Tibial artery (tissue), 4 donors: ENCODE measurements around the gene NAA15.
"Not testable (repeated sequence)": the region's sequence is repeated elsewhere in the genome, so short reads cannot be mapped to it uniquely, and the experiment has no call there.

Experiments
- DNase-seq, 2 donors: peaks; one replicate each; pipeline ENCODE4 v3.0.0-alpha.2; 2019
- H3K27ac ChIP-seq, 2 donors: fragments of 200-600 bp; sonication (generic) in 1 of 2; 1 replicate in 1 of 2; 2 replicates in 1 of 2; pipeline ENCODE4 v1.5.1; 2018 to 2019; ENCODE audit warnings: mild to moderate bottlenecking in 1 of 2
- H3K27me3 ChIP-seq, 2 donors: fragments of 200-600 bp; sonication (generic) in 1 of 2; one replicate each; pipeline versions ENCODE4 v1.5.1 to v1.6.0; 2016 to 2019
- H3K36me3 ChIP-seq, 3 donors: fragments of 200-600 bp; sonication (generic) in 2 of 3; one replicate each; pipeline ENCODE4 v1.5.1; 2016 to 2019; ENCODE audit warnings: mild to moderate bottlenecking in 2 of 3
- H3K4me1 ChIP-seq, 4 donors: fragments of 200-600 bp; sonication (generic) in 2 of 4; 1 replicate in 3 of 4; 2 replicates in 1 of 4; pipeline ENCODE4 v1.5.1; 2016 to 2019
- H3K4me3 ChIP-seq, 2 donors: fragments of 200-600 bp; sonication (generic) in 1 of 2; 1 replicate in 1 of 2; 2 replicates in 1 of 2; pipeline ENCODE4 v1.5.1; 2018 to 2019; ENCODE audit warnings: mild to moderate bottlenecking in 2 of 2
- H3K9me3 ChIP-seq, 3 donors: fragments of 200-600 bp; sonication (generic) in 1 of 3; one replicate each; pipeline ENCODE4 v1.5.1; 2016 to 2019
- intact Hi-C: fragments of 100-400 bp; cut with DNase I; formaldehyde crosslinking; loops from one replicate; pipeline ENCODE4 v1.15.0; 2023; ENCODE audit warnings: low total_unique reads
- TF ChIP-seq, protein P1 (sequence below), 2 experiments: fragments of 200-600 bp in 1 of 2; fragments of 450-650 bp in 1 of 2; IDR thresholded peaks; one replicate each; pipeline ENCODE4 v1.5.1; 2017 to 2019; ENCODE audit warnings: antibody characterized with exemption in 2 of 2, mild to moderate bottlenecking in 1 of 2, moderate library complexity in 1 of 2

NAA15 gene

DNA sequence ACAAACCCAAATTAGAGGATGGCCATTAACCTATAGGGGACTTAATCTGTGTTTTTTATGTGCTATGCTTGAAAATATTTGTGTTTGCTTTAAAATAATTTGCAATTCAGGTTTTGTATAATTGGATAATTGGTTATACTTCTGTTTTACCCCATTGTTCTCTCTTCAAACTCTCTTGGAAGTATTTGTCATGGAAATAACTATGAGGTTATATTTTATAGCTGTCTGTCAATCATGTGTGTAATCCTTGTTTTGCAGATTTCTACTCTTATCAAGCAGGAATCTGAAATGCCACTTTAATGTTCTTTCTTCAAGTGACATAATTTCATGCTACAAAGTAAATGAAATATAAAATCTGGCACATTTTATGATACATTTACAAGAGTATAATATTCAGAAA, 16.3 kb downstream of the NAA15 start:
- intact Hi-C loops = no loop called here
- no peak for DNase-seq
- Histone ChIP-seq H3K4me3 (no peak overlapping the region), H3K27ac (no peak overlapping the region), H3K27me3 (no peaks in the 10 kb centered on the region), H3K9me3 (no peaks in the 10 kb centered on the region), H3K36me3 (no peaks in the 10 kb centered on the region), H3K4me1 (peaks cover 0 to 41% (median 5%) of the 10 kb centered on the region in 4 donors)
- TF ChIP-seq, protein P1, sequence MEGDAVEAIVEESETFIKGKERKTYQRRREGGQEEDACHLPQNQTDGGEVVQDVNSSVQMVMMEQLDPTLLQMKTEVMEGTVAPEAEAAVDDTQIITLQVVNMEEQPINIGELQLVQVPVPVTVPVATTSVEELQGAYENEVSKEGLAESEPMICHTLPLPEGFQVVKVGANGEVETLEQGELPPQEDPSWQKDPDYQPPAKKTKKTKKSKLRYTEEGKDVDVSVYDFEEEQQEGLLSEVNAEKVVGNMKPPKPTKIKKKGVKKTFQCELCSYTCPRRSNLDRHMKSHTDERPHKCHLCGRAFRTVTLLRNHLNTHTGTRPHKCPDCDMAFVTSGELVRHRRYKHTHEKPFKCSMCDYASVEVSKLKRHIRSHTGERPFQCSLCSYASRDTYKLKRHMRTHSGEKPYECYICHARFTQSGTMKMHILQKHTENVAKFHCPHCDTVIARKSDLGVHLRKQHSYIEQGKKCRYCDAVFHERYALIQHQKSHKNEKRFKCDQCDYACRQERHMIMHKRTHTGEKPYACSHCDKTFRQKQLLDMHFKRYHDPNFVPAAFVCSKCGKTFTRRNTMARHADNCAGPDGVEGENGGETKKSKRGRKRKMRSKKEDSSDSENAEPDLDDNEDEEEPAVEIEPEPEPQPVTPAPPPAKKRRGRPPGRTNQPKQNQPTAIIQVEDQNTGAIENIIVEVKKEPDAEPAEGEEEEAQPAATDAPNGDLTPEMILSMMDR (IDR thresholded peaks at IDR 0.05) = no peak

DNA sequence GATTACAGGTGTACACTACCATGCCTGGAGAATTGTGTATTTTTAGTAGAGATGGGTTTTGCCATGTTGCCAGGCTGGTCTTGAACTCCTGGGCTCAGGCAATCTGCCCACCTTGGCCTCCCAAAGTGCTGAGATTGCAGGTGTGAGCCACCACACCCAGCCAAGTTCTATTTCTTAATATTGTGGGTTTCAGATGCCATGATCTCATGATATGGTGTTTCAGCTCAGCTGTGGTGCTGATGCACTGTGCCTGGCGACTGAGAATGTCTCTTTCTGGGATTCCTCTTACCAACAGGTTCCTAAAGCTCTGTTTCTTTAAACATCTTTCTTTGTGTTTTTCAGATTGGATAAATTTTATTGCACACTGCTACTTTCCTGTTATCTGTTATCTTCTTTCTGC, 18.3 kb downstream of the NAA15 start:
- H3K9me3 ChIP-seq = no peaks in the 10 kb centered on the region
- DNase-seq = no peak
- intact Hi-C loops = no loop called here
- peaks cover 0 to 42% (median 4%) of the 10 kb centered on the region in 4 donors for H3K4me1 ChIP-seq
- no peaks in the 10 kb centered on the region for H3K36me3 ChIP-seq
- H3K4me3 ChIP-seq = no peak overlapping the region
- TF ChIP-seq, protein P1 (IDR thresholded peaks at IDR 0.05) = no peak
- no peaks in the 10 kb centered on the region for H3K27me3 ChIP-seq
- no peak overlapping the region for H3K27ac ChIP-seq

DNA sequence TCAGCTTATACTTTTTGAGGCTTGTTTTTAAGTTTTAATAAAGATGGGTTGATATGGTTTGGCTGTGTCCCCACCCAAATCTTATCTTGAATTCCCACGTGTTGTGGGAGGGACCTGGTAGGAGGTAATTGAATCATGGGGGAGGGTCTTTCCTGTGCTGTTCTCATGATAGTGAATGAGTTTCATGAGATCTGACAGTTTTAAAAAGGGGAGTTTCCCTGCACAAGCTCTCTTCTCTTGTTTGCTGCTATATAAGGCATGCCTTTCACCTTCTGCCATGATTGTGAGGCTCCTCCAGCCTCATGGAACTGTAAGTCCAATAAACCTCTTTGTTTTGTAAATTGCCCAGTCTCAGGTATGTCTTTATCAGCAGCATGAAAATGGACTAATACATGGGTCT, 20.8 kb downstream of the NAA15 start:
- H3K27me3 ChIP-seq, H3K36me3 ChIP-seq, intact Hi-C loops, H3K4me3 ChIP-seq, H3K27ac ChIP-seq, DNase-seq, H3K9me3 ChIP-seq: not testable (repeated sequence)
- H3K4me1 ChIP-seq = peaks cover 0 to 55% (median 4%) of the 10 kb centered on the region in 4 donors

DNA sequence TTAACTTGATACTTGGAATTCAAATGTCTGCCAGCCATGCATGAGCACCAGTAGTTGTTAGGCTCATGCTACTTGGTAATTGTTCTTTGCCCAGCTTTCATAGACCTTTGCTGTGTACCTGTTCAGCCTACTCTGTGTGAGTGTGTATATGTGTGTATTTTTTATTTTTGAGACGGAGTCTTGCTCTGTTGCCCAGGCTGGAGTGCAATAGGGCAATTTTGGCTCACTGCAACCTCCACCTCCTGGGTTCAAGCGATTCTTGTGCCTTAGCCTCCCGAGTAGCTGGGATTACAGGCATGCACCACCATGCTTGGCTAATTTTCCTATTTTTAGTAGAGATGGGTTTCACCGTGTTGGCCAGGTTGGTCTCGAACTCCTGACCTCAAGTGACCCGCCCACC, 21.2 kb downstream of the NAA15 start:
- H3K27me3 ChIP-seq = not testable (repeated sequence)
- H3K4me1 ChIP-seq = peaks cover 0 to 55% (median 4%) of the 10 kb centered on the region in 4 donors

DNA sequence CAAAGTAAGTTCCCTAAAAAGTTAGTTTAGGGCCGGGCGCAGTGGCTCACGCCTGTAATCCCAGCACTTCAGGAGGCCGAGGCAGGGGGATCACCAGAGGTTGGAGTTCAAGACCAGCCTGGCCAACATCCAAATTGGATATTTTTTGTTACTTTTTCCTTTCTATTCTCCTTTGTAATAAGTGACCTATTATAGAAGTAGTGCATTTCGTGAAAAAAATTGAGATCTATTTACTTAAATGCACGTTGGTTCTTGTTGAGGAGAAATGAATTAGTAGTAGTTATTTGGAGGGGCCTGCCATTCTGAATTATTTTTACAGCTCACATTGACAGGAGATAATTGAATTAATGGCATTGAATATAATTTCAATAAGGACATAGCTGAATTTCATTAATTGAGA, 23.3 kb downstream of the NAA15 start:
- no peak overlapping the region for H3K4me3 ChIP-seq
- intact Hi-C loops = no loop called here
- TF ChIP-seq, protein P1 (IDR thresholded peaks at IDR 0.05) = no peak
- no peak for DNase-seq
- no peaks in the 10 kb centered on the region for H3K27me3 ChIP-seq
- no peaks in the 10 kb centered on the region for H3K9me3 ChIP-seq
- H3K4me1 ChIP-seq = peaks cover 0 to 49% (median 4%) of the 10 kb centered on the region in 4 donors
- no peak overlapping the region for H3K27ac ChIP-seq
- H3K36me3 ChIP-seq = peaks cover 5 to 12% (median 8%) of the 10 kb centered on the region in 3 donors

More for the DNA sequence above, 21.2 kb downstream of the NAA15 start:
- H3K27ac ChIP-seq, H3K4me3 ChIP-seq, DNase-seq, H3K36me3 ChIP-seq, intact Hi-C loops, H3K9me3 ChIP-seq: not testable (repeated sequence)

DNA sequence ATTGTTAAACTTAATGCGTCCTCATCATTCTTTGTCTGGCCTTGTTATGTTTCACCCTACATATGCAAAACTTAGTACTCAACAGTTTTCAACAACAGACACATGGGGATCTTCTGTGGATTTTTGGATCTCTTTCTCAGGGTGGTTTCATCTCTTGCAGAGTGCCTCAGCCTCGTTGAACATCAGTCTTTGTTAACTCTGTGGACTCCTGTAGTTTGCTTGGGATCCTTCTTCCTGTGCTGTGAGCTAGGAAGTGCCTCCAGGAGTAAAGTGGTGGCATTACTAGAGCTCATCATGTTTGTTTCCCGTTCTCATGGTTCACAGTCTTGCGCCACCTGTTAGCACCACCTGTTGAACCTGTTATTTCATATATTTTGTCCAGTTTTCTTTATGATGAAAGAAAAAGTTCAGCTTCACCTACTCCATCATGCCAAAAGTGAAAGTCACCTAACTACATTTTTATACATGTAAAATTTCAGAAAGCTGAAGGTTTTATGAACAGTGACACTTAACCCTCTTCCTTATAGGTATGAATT, 28.4 kb downstream of the NAA15 start:
- no peaks in the 10 kb centered on the region for H3K27me3 ChIP-seq
- DNase-seq = no peak
- peaks cover 5 to 15% (median 8%) of the 10 kb centered on the region in 3 donors for H3K36me3 ChIP-seq
- intact Hi-C loops = no loop called here
- no peaks in the 10 kb centered on the region for H3K9me3 ChIP-seq
- TF ChIP-seq, protein P1 (IDR thresholded peaks at IDR 0.05) = no peak
- H3K27ac ChIP-seq = no peak overlapping the region
- H3K4me3 ChIP-seq = no peak overlapping the region
- peaks cover 0 to 15% (median 0%) of the 10 kb centered on the region in 4 donors for H3K4me1 ChIP-seq

DNA sequence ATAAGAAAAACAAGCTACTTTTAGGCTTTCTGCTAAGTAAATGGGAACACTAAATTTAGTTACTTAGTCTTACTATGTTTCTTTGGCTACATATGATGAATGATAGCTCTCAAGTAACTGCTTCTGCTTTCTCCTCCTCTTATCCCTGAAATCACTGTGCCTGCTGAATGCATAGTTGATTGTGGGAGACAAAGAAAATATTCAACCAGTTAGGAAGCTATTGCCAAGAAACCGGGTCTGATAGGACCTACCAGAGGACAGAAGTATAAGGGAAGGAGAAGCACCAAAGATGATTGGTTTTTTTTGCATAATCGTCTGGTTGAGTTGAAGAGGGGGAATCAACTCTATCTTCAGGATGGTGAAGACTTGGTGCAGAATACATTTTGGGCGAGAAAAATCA, 29.0 kb downstream of the NAA15 start:
- TF ChIP-seq, protein P1 (IDR thresholded peaks at IDR 0.05) = no peak
- H3K36me3 ChIP-seq = peaks cover 5 to 15% (median 11%) of the 10 kb centered on the region in 3 donors
- no peak overlapping the region for H3K4me3 ChIP-seq
- H3K27me3 ChIP-seq = no peaks in the 10 kb centered on the region
- intact Hi-C loops = no loop called here
- H3K27ac ChIP-seq = no peak overlapping the region
- peaks cover 0 to 10% (median 0%) of the 10 kb centered on the region in 4 donors for H3K4me1 ChIP-seq
- DNase-seq = no peak
- no peaks in the 10 kb centered on the region for H3K9me3 ChIP-seq
